Suprapubic skin (tissue), 4 donors: ENCODE results near the gene MTHFD2. TPM values are rescaled to one million over a fixed set of nuclear protein-coding genes. Genes with fewer than 3 reads are reported as not detected.

Experiments
- DNase-seq, 2 donors: peaks; one replicate each; pipeline ENCODE4 v3.0.0-alpha.2; 2019; ENCODE audit warnings: low spot score in 2 of 2
- H3K27ac ChIP-seq: fragments of 200-600 bp; sonication (generic); one replicate; pipeline ENCODE4 v1.5.1; 2019
- H3K27me3 ChIP-seq: fragments of 200-600 bp; sonication (generic); one replicate; pipeline ENCODE4 v1.5.1; 2019
- H3K36me3 ChIP-seq: fragments of 200-600 bp; sonication (generic); one replicate; pipeline ENCODE4 v1.5.1; 2019
- H3K4me1 ChIP-seq: fragments of 200-600 bp; sonication (generic); one replicate; pipeline ENCODE4 v1.5.1; 2019
- H3K4me3 ChIP-seq: fragments of 200-600 bp; sonication (generic); one replicate; pipeline ENCODE4 v1.5.1; 2019; ENCODE audit warnings: mild to moderate bottlenecking
- H3K9me3 ChIP-seq: fragments of 200-600 bp; sonication (generic); one replicate; pipeline ENCODE4 v1.5.1; 2019
- EP300 ChIP-seq: sonication (generic); formaldehyde crosslinking; IDR thresholded peaks from one replicate; pipeline ENCODE4 v1.6.1; 2017; ENCODE audit warnings: antibody characterized with exemption
- POLR2A ChIP-seq, 2 donors: fragments of 450-650 bp; IDR thresholded peaks; one replicate each; pipeline ENCODE4 v1.6.1; 2017; ENCODE audit warnings: antibody characterized with exemption in 2 of 2, mild to moderate bottlenecking in 2 of 2, moderate library complexity in 2 of 2
- POLR2AphosphoS5 ChIP-seq, 3 donors: sonication (generic); formaldehyde crosslinking; IDR thresholded peaks; one replicate each; pipeline ENCODE4 v1.6.1; 2017; ENCODE audit warnings: antibody characterized with exemption in 3 of 3
- WGBS: methylation state at CpG from one replicate; pipeline ENCODE4 v1.1.5; 2018; 5-methylcytosine and 5-hydroxymethylcytosine counted together
- total RNA-seq, 4 donors: library from RNA; depleted of rRNA; stranded (reverse); fragments of >200 nt; gene quantifications; one replicate each; pipeline ENCODE4 v1.1.0, GENCODE V29; 2016
- TF ChIP-seq, protein P1 (sequence below), 2 donors: fragments of 200-600 bp in 1 of 2; fragments of 450-650 bp in 1 of 2; sonication (generic) in 1 of 2; IDR thresholded peaks; one replicate each; pipeline ENCODE4 v1.5.1; 2016 to 2019; ENCODE audit warnings: antibody characterized with exemption in 2 of 2, mild to moderate bottlenecking in 1 of 2, moderate library complexity in 1 of 2

The MTHFD2 gene
- total RNA-seq, 4 donors from 2014 or later = 15.5 to 28.1 (median 17.5) TPM

DNA sequence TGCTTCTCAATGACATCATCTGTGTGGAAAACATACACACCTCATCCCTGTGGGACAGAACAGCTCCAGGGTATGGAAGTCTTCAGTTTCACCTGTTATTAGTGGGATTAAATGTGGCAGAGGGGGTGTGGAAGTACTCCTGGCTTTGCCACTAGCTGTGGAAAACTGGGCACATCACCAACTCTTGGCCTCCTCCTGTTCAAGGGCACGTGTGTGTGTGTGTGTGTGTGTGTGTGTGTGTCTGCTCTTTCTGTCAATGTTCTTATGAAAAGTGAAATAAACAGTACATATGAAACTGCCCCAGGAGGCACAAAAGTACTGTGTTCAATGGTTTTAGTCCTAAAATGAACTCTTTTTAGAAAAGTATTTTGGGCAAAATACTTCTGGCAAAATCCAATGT lies 65.9 kb downstream of the MTHFD2 start:
- peaks cover 3% of the 10 kb centered on the region for H3K36me3 ChIP-seq
- H3K4me1 ChIP-seq = no peaks in the 10 kb centered on the region
- WGBS = 11% methylated on average over 1 of the region's 1 CpG
- H3K4me3 ChIP-seq = no peak overlapping the region
- H3K27ac ChIP-seq = no peak overlapping the region
- no peak for TF ChIP-seq EP300
- TF ChIP-seq POLR2A (IDR thresholded peaks at IDR 0.05) = no peak
- no peak for TF ChIP-seq POLR2AphosphoS5 (IDR thresholded peaks at IDR 0.05)
- TF ChIP-seq, protein P1, sequence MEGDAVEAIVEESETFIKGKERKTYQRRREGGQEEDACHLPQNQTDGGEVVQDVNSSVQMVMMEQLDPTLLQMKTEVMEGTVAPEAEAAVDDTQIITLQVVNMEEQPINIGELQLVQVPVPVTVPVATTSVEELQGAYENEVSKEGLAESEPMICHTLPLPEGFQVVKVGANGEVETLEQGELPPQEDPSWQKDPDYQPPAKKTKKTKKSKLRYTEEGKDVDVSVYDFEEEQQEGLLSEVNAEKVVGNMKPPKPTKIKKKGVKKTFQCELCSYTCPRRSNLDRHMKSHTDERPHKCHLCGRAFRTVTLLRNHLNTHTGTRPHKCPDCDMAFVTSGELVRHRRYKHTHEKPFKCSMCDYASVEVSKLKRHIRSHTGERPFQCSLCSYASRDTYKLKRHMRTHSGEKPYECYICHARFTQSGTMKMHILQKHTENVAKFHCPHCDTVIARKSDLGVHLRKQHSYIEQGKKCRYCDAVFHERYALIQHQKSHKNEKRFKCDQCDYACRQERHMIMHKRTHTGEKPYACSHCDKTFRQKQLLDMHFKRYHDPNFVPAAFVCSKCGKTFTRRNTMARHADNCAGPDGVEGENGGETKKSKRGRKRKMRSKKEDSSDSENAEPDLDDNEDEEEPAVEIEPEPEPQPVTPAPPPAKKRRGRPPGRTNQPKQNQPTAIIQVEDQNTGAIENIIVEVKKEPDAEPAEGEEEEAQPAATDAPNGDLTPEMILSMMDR (IDR thresholded peaks at IDR 0.05) = no peak
- H3K27me3 ChIP-seq = no peaks in the 10 kb centered on the region
- H3K9me3 ChIP-seq = no peaks in the 10 kb centered on the region
- DNase-seq = no peak

DNA sequence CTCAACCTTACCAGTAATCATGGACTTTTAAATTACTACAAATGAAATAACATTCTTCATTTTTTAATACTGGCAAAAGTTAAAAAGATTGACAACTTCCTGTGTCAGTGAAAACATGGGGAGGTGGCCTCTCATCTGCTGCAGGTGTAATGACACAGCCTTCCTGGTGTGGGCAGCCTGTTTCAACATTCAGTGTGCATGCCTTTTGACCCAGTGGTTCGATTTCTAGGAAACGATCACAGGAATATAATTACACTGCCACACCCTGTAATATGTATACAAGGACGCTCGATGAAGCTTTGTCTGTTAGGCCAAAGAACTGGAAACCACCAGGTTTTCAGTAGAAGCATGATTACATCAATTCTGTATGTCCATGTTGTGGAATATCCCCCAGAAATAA lies 68.7 kb downstream of the MTHFD2 start:
- WGBS = 23% methylated on average over 4 of the region's 4 CpGs
- DNase-seq = no peak

More for the DNA sequence above, 68.7 kb downstream of the MTHFD2 start:
- TF ChIP-seq, protein P1 (IDR thresholded peaks at IDR 0.05) = peak in 1 of 2 donors; percentile 13
- no peak for TF ChIP-seq EP300
- peaks cover 3% of the 10 kb centered on the region for H3K36me3 ChIP-seq
- no peaks in the 10 kb centered on the region for H3K9me3 ChIP-seq
- no peaks in the 10 kb centered on the region for H3K4me1 ChIP-seq
- no peaks in the 10 kb centered on the region for H3K27me3 ChIP-seq
- H3K4me3 ChIP-seq = no peak overlapping the region
- no peak overlapping the region for H3K27ac ChIP-seq

Other genes starting within 250 kb of the MTHFD2 start
- 10 to 100 TPM; 53.6 to 75.3 (median 58.4) TPM for gene TET3, start 213.7 kb upstream of the MTHFD2 start, total RNA-seq
- 10 to 100 TPM; 18.9 to 44.0 (median 28.1) TPM for gene BOLA3, start 50.7 kb upstream of the MTHFD2 start, total RNA-seq
- 10 to 100 TPM; 65.2 to 96.6 (median 79.2) TPM for gene MOB1A, start 19.7 kb upstream of the MTHFD2 start, total RNA-seq
- 10 to 100 TPM in 1 of 4 donors, 1 to 10 TPM in 3; 3.2 to 30.4 (median 4.2) TPM for gene SLC4A5, start 144.8 kb downstream of the MTHFD2 start, total RNA-seq
- 100 to 1,000 TPM in 3 of 4 donors, 10 to 100 TPM in 1; 83.4 to 122 (median 105) TPM for gene DCTN1, start 181.7 kb downstream of the MTHFD2 start, total RNA-seq
- gene C2orf81, start 223.0 kb downstream of the MTHFD2 start, total RNA-seq = 1 to 10 TPM in 3 of 4 donors, under 1 TPM in 1; 0.87 to 2.1 (median 1.4) TPM
- 10 to 100 TPM in 2 of 4 donors, 1 to 10 TPM in 2; 5.0 to 12.0 (median 8.5) TPM for gene WDR54, start 223.1 kb downstream of the MTHFD2 start, total RNA-seq
- 10 to 100 TPM; 48.2 to 63.1 (median 56.7) TPM for gene RTKN, start 243.3 kb downstream of the MTHFD2 start, total RNA-seq